ENCODE data around the gene EPS8L1. TPM values are rescaled to one million over a fixed set of nuclear protein-coding genes. Genes with fewer than 3 reads are reported as not detected.

Gene EPS8L1
- total RNA-seq, 1 experiment from 2014 or later = 62.1 TPM

DNA sequence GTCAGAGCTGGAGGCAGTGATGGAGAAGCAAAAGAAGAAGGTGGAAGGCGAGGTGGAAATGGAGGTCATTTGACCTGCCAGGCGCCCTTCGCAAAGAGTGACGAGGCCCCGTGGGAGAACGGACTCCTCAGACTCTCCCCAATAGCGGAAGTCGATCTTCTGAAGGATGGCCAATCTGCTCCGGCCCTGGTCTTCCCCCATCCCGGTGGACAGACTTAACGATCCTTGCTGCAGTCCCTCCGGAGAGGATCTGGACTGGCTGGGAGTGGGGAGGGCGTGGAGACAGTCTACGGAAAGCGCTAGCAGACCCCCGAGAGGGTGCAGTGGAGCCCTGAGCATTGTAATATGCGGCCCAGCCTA lies 11.9 kb downstream of the EPS8L1 start:
- Histone ChIP-seq H3K9me2 (ENCODE audit: insufficient read depth) (no peaks in the 10 kb centered on the region), H2AFZ (ENCODE audit: low read depth, low read length, poor library complexity, severe bottlenecking) (no peak overlapping the region), H3K4me2 (ENCODE audit: low read length) (no peak overlapping the region), H4K20me1 (ENCODE audit: insufficient read depth) (no peaks in the 10 kb centered on the region), H3K4me1 (ENCODE audit: control insufficient read depth in 1 of 2, insufficient read depth in 2 of 2, low read length in 2 of 2) (peaks cover 0 to 3% of the 10 kb centered on the region in 2 experiments; a peak in 1 of 4 replicates), H3K27ac (ENCODE audit: low read depth, low read length) (no peak overlapping the region), H3K27me3 (ENCODE audit: insufficient read depth, low read length) (no peaks in the 10 kb centered on the region), H3K4me3 (replicated peaks in 1 of 2; ENCODE audit: low read depth in 1 of 2, low read length in 2 of 2) (no peak overlapping the region), H3K36me3 (ENCODE audit: control insufficient read depth in 1 of 2, insufficient read depth in 2 of 2, low read length in 2 of 2) (peaks cover 0 to 11% of the 10 kb centered on the region in 2 experiments; a peak in 2 of 4 replicates), H3K9ac (ENCODE audit: low read length) (no peak overlapping the region), H3K9me3 (ENCODE audit: control insufficient read depth in 1 of 2, insufficient read depth in 1 of 2, low read depth in 1 of 2, low read length in 2 of 2) (no peaks in the 10 kb centered on the region), H3K79me2 (ENCODE audit: insufficient read depth, low read length) (no peaks in the 10 kb centered on the region)
- ATAC-seq (no peak), DNase-seq (ENCODE audit: low read depth, low spot score) (no peak)
- CTCF ChIA-PET = interaction anchor here (0.9 to 2.1 kb wide), 4 partner anchors 7 to 545 kb away, joined by 3 to 14 read pairs (median 4); no protein-coding TSS in a partner anchor
- RAD21 ChIA-PET (ENCODE audit: low non-redundant PET in 1 of 2, low total read pairs in 2 of 2, uncharacterized antibody in 2 of 2, unreplicated experiment in 2 of 2) = no interaction called here
- POLR2A ChIA-PET = no interaction called here
- intact Hi-C loops (cut with micrococcal nuclease) = no loop called here
- TF ChIP-seq CEBPB (IDR thresholded peaks at IDR 0.05; ENCODE audit: low read depth) (no peak), EZH2 (IDR thresholded peaks at IDR 0.05) (no peak), ZFX (IDR thresholded peaks at IDR 0.05) (no peak), SIN3A (IDR thresholded peaks at IDR 0.05; ENCODE audit: low read depth) (no peak), SRF (IDR thresholded peaks at IDR 0.05; ENCODE audit: low read depth) (no peak), POLR2AphosphoS5 (IDR thresholded peaks at IDR 0.05; ENCODE audit: low read depth, low read length) (no peak), MAX (IDR thresholded peaks at IDR 0.05) (no peak)
- TF ChIP-seq, protein P1, sequence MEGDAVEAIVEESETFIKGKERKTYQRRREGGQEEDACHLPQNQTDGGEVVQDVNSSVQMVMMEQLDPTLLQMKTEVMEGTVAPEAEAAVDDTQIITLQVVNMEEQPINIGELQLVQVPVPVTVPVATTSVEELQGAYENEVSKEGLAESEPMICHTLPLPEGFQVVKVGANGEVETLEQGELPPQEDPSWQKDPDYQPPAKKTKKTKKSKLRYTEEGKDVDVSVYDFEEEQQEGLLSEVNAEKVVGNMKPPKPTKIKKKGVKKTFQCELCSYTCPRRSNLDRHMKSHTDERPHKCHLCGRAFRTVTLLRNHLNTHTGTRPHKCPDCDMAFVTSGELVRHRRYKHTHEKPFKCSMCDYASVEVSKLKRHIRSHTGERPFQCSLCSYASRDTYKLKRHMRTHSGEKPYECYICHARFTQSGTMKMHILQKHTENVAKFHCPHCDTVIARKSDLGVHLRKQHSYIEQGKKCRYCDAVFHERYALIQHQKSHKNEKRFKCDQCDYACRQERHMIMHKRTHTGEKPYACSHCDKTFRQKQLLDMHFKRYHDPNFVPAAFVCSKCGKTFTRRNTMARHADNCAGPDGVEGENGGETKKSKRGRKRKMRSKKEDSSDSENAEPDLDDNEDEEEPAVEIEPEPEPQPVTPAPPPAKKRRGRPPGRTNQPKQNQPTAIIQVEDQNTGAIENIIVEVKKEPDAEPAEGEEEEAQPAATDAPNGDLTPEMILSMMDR (IDR thresholded peaks at IDR 0.05 in 2 of 3, conservative IDR thresholded peaks at IDR 0.05 in 1 of 3; ENCODE audit: borderline replicate concordance in 1 of 3, insufficient read depth in 1 of 3, low read depth in 2 of 3, low read length in 2 of 3) = no peak
- no TSS peak for BruUV-seq (replicated peaks)

DNA sequence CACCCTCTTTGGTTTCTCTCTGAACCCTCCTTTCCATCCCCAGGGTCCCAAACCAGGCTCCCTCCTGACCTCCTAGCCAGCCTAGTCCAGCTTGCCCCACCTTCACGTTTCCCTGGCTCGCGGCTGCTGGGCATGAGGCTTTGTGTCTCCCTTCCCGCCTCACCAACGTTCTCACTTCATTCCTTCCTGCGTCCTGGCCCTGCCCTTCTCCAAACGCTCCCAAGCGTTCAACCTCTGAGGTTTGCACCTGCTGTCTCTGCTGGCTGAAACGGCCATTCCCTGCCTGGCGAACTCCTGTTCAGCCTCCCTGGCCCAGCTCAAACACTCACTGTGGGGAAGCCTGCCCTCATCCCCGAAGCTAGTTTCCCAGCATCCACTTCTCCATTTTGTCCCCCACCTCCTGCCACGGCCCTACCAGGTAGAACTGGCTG lies 12.4 kb downstream of the EPS8L1 start:
- DNase-seq (ENCODE audit: low read depth, low spot score) (no peak), ATAC-seq (no peak)
- Histone ChIP-seq H3K27me3 (ENCODE audit: insufficient read depth, low read length) (no peaks in the 10 kb centered on the region), H3K27ac (ENCODE audit: low read depth, low read length) (peak overlapping the region; percentile 28; the same call in 1 of the 2 replicates), H3K4me3 (replicated peaks in 1 of 2; ENCODE audit: low read depth in 1 of 2, low read length in 2 of 2) (no peak overlapping the region), H4K20me1 (ENCODE audit: insufficient read depth) (no peaks in the 10 kb centered on the region), H3K9me2 (ENCODE audit: insufficient read depth) (no peaks in the 10 kb centered on the region), H3K9ac (ENCODE audit: low read length) (no peak overlapping the region), H3K9me3 (ENCODE audit: control insufficient read depth in 1 of 2, insufficient read depth in 1 of 2, low read depth in 1 of 2, low read length in 2 of 2) (no peaks in the 10 kb centered on the region), H3K36me3 (ENCODE audit: control insufficient read depth in 1 of 2, insufficient read depth in 2 of 2, low read length in 2 of 2) (peaks cover 0 to 11% of the 10 kb centered on the region in 2 experiments; a peak in 2 of 4 replicates), H3K4me2 (ENCODE audit: low read length) (no peak overlapping the region), H3K79me2 (ENCODE audit: insufficient read depth, low read length) (no peaks in the 10 kb centered on the region), H2AFZ (ENCODE audit: low read depth, low read length, poor library complexity, severe bottlenecking) (no peak overlapping the region), H3K4me1 (ENCODE audit: control insufficient read depth in 1 of 2, insufficient read depth in 2 of 2, low read length in 2 of 2) (peaks cover 0 to 3% of the 10 kb centered on the region in 2 experiments; a peak in 1 of 4 replicates)
- ChIA-PET CTCF (interaction anchor here (0.6 to 2.1 kb wide), 7 partner anchors 8 to 545 kb away, joined by 3 to 14 read pairs (median 4); partner anchors contain the start of gene SHISA7), RAD21 (ENCODE audit: low non-redundant PET in 1 of 2, low total read pairs in 2 of 2, uncharacterized antibody in 2 of 2, unreplicated experiment in 2 of 2) (no interaction called here), POLR2A (no interaction called here)
- intact Hi-C loops (cut with micrococcal nuclease) = loop anchor here (1.0 kb wide), 1 partner anchor 330 kb away; no protein-coding TSS in a partner anchor
- no TSS peak for BruUV-seq (replicated peaks)
- TF ChIP-seq RAD21 (IDR thresholded peaks at IDR 0.05; ENCODE audit: low read depth) (no peak), TCF7L2 (IDR thresholded peaks at IDR 0.05; ENCODE audit: borderline replicate concordance, extremely low read depth, insufficient read depth, insufficient read length) (no peak), CBX3 (IDR thresholded peaks at IDR 0.05; ENCODE audit: low read depth) (no peak), SIN3A (IDR thresholded peaks at IDR 0.05; ENCODE audit: low read depth) (no peak), ZFX (IDR thresholded peaks at IDR 0.05) (no peak), CEBPB (IDR thresholded peaks at IDR 0.05; ENCODE audit: low read depth) (no peak), ELF1 (IDR thresholded peaks at IDR 0.05; ENCODE audit: borderline replicate concordance, low read depth) (no peak), MAX (IDR thresholded peaks at IDR 0.05) (no peak), EZH2phosphoT487 (IDR thresholded peaks at IDR 0.05; ENCODE audit: borderline replicate concordance) (no peak), FOSL1 (IDR thresholded peaks at IDR 0.05; ENCODE audit: low read depth) (no peak), EZH2 (IDR thresholded peaks at IDR 0.05) (no peak), EGR1 (IDR thresholded peaks at IDR 0.05; ENCODE audit: low read depth) (no peak), ZNF274 (IDR thresholded peaks at IDR 0.05; ENCODE audit: low read depth, low read length) (no peak), SRF (IDR thresholded peaks at IDR 0.05; ENCODE audit: low read depth) (no peak)
- TF ChIP-seq, protein P1 (IDR thresholded peaks at IDR 0.05 in 2 of 3, conservative IDR thresholded peaks at IDR 0.05 in 1 of 3; ENCODE audit: borderline replicate concordance in 1 of 3, insufficient read depth in 1 of 3, low read depth in 2 of 3, low read length in 2 of 3) = no peak

All from HCT116 (cell line).